ENCODE results near the gene SORBS1. TPM values are rescaled to one million over a fixed set of nuclear protein-coding genes. Genes with fewer than 3 reads are reported as not detected.

Gene SORBS1
- total RNA-seq, 2 donors from 2014 or later = 56.8 to 79.1 TPM

DNA sequence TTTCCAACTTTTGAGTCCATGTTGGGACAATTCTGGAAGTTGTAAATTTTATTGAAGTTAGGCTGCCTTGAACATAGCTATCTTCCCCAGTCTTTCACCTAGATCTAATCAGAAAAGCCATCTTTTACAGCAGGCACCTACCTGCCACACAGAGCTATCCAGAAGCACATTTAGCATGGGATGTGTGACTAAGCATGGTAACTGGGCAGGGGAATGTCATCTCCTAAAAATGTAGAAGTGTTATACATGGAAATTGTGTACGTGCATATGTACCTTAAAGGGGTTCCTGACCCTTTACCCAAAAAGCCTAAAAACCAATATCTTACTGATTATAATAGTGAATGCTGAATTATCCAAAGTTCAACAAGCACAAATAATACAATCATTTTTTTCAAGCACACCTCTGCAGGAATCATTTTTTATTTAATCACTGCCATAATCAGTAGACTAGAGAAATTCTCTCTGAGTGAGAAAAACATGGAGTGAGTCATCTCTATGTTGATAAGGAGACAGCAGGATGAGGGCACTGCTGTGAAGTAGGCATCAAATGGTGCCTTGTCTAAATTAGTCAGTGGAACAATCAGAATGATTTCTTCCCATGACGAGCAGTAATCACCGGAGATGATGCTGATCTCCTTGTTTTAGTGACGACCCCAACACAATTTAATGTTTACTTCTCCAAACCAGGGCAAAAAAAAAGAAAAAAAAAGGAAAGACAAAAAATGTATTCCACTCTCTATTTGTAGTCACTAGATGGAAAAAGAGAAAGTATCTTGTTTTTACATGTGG lies 75.9 kb downstream of the SORBS1 start:
- no peaks in the 10 kb centered on the region for H3K36me3 ChIP-seq (replicated peaks in 1 of 2; ENCODE audit: insufficient read depth in 1 of 2, low read depth in 2 of 2)
- TF ChIP-seq, protein P1, sequence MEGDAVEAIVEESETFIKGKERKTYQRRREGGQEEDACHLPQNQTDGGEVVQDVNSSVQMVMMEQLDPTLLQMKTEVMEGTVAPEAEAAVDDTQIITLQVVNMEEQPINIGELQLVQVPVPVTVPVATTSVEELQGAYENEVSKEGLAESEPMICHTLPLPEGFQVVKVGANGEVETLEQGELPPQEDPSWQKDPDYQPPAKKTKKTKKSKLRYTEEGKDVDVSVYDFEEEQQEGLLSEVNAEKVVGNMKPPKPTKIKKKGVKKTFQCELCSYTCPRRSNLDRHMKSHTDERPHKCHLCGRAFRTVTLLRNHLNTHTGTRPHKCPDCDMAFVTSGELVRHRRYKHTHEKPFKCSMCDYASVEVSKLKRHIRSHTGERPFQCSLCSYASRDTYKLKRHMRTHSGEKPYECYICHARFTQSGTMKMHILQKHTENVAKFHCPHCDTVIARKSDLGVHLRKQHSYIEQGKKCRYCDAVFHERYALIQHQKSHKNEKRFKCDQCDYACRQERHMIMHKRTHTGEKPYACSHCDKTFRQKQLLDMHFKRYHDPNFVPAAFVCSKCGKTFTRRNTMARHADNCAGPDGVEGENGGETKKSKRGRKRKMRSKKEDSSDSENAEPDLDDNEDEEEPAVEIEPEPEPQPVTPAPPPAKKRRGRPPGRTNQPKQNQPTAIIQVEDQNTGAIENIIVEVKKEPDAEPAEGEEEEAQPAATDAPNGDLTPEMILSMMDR (IDR thresholded peaks at IDR 0.05) = no peak
- no peak for TF ChIP-seq POLR2A (IDR thresholded peaks at IDR 0.05)
- intact Hi-C loops (cut with DNase I) = no loop called here
- 87 to 88% methylated on average over 4 of the region's 4 CpGs for WGBS, 2 donors
- H3K9me3 ChIP-seq = no peaks in the 10 kb centered on the region
- H3K27me3 ChIP-seq = no peaks in the 10 kb centered on the region
- H3K4me1 ChIP-seq = peaks cover 9% of the 10 kb centered on the region
- DNase-seq = no peak
- no peak for ATAC-seq
- no peak overlapping the region for H3K4me3 ChIP-seq
- H3K27ac ChIP-seq = no peak overlapping the region

DNA sequence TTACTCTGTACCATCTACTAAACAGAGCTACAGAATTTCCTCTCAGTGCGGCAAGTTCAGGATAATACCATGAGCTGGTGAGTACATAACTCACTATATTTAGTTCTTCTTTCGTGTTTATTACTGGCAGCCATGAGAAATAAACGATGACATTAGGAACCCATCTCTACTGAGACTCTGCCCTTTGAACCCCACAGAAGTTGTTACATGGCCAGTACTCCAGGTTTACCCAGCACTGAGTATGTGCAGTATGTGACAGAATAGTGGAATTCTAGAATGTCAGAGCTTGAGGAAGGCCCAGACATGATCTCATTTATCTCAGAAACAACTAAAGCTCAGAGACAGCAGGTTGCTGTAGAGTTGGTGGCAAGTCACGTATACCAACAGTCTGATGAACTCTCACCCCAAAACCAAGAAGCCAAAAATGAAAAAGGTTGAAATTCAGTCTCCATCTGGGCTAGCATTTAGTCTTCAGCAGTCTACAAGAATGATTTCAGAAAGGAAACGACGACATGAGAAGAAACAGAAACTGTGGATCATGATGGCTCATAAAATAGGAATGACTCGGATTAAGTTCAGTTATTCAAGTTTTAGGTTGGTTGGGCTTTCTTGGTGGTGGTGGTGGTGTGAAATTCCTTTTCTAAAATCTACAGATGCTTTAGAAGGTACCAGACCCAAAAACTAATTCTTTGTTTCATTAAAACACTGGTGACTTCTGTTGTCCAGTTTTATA lies 78.5 kb downstream of the SORBS1 start:
- H3K4me3 ChIP-seq = no peak overlapping the region
- H3K4me1 ChIP-seq = peaks cover 14% of the 10 kb centered on the region
- WGBS, 2 donors = 89 to 93% methylated on average over 7 of the region's 7 CpGs
- intact Hi-C loops (cut with DNase I) = no loop called here
- DNase-seq (no peak), ATAC-seq (no peak)
- no peaks in the 10 kb centered on the region for H3K36me3 ChIP-seq (replicated peaks in 1 of 2; ENCODE audit: insufficient read depth in 1 of 2, low read depth in 2 of 2)
- H3K27me3 ChIP-seq = no peaks in the 10 kb centered on the region
- H3K9me3 ChIP-seq = no peaks in the 10 kb centered on the region
- no peak for TF ChIP-seq POLR2A (IDR thresholded peaks at IDR 0.05)
- TF ChIP-seq, protein P1 (IDR thresholded peaks at IDR 0.05) = no peak
- H3K27ac ChIP-seq = no peak overlapping the region

DNA sequence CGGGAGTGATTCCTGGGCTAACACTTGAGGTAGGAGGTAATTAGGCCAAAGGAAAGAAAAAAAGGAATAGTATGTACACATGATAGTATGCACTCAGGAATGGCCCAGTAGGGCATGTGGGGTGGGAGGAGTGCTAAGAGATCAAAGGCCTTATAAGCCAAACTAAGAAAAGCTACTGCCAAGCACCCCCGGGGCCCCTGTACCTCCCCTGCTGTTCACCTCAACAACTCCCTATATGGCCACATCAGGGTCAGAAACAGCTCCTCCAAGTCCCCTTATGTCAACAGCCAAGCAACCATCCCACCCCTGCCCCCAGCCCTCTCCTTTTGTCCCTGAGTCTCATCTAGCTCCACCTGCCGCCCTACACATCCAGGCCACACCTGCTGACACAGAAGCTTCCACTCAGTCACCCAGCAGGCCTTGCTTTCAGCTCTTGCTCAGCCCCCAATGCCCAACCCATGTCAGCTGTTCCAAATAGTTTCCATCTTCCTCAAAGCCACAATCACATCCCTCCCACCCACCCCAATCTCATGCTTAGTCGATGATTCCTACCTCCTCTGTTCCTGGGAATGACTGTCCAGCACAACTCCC lies 80.2 kb downstream of the SORBS1 start:
- 81 to 88% methylated on average over 4 of the region's 4 CpGs for WGBS, 2 donors
- Histone ChIP-seq H3K9me3 (no peaks in the 10 kb centered on the region), H3K4me3 (no peak overlapping the region), H3K4me1 (peaks cover 31% of the 10 kb centered on the region), H3K27me3 (no peaks in the 10 kb centered on the region), H3K36me3 (replicated peaks in 1 of 2; ENCODE audit: insufficient read depth in 1 of 2, low read depth in 2 of 2) (no peaks in the 10 kb centered on the region), H3K27ac (peak overlapping the region in 2 of 4 donors; percentile 45 to 53)
- ATAC-seq = no peak
- intact Hi-C loops (cut with DNase I) = no loop called here
- no peak for DNase-seq
- TF ChIP-seq POLR2A (IDR thresholded peaks at IDR 0.05) = no peak
- TF ChIP-seq, protein P1 (IDR thresholded peaks at IDR 0.05) = no peak

DNA sequence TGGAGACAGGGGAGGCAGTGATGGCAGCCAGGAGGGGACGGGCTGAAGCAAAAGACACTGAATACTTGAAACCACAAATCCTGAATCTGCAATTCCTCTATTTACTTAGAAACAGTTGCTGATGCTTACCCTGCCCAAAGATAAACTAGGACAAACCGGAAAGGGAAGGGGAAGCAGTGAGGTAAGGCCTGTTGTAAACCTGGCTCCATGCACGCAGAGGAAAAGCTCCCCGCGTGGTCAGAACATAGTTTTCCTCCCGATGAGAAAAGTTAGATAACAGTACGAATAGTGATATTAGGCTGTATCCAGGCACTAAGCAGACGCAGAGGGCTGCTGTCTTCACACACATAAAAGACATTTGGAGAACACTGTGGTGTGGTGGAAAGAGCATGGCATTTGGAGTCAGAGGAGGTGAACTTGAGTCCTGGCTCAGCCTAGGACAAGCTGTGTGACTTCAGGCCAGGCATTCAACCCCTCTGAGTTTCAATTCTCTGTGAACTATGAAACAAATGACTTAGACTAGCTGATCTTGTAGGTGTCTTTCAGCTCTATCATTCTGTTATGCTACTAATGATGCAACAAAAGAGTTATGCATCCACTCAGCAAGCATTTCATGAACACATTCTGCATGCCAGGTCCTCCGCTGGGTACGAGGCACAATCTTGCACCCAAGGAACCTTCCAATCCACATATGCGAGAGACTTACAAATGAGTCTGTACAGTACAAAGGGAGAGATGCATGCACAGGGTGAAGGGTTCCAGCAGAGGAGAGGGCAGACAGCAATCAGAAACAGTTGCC lies 80.9 kb downstream of the SORBS1 start:
- intact Hi-C loops (cut with DNase I) = no loop called here
- Histone ChIP-seq H3K36me3 (replicated peaks in 1 of 2; ENCODE audit: insufficient read depth in 1 of 2, low read depth in 2 of 2) (no peaks in the 10 kb centered on the region), H3K4me3 (no peak overlapping the region), H3K27ac (peak overlapping the region in 2 of 4 donors; percentile 45 to 53), H3K9me3 (no peaks in the 10 kb centered on the region), H3K4me1 (peaks cover 36% of the 10 kb centered on the region), H3K27me3 (no peaks in the 10 kb centered on the region)
- TF ChIP-seq, protein P1 (IDR thresholded peaks at IDR 0.05) = no peak
- TF ChIP-seq POLR2A (IDR thresholded peaks at IDR 0.05) = no peak
- ATAC-seq (no peak), DNase-seq (no peak)
- WGBS, 2 donors = 70 to 77% methylated on average over 11 of the region's 11 CpGs

All from body of pancreas (tissue), 4 donors.